ENCODE results near the gene NUDT22.

Gene NUDT22

GRCh38 chr11:64233913-64234586, 8.0 kb downstream of the NUDT22 start, which contains the start of gene VEGFB:
VEGFB (plus strand) TSS chr11:64234584; CDS start chr11:64234834, 250 bp downstream.
- H3K36me3 ChIP-seq (ENCODE audit: insufficient read depth, insufficient read length, low read length): peaks cover 26% of the 10 kb centered on the region
- DNase-seq (ENCODE audit: low read depth, low spot score): no peak
- peak within 1 kb of the TSS; percentile 88 for H3K9ac ChIP-seq (ENCODE audit: insufficient read length, low read depth)
- H3K4me3 ChIP-seq (ENCODE audit: insufficient read length, low read depth): peak within 1 kb of the TSS; percentile 67
- peaks cover 13% of the 10 kb centered on the region for H3K27me3 ChIP-seq (ENCODE audit: insufficient read depth, insufficient read length)
- TF ChIP-seq ZNF274 (IDR thresholded peaks at IDR 0.05; ENCODE audit: low read depth, low read length) (no peak), YY1 (IDR thresholded peaks at IDR 0.05; ENCODE audit: insufficient read depth, insufficient read length) (no peak), SUZ12 (IDR thresholded peaks at IDR 0.05; ENCODE audit: extremely low read depth, insufficient read depth, insufficient read length) (no peak)
- H3K9me3 ChIP-seq (ENCODE audit: insufficient read depth, low read length): no peaks in the 10 kb centered on the region
- H3K4me1 ChIP-seq (ENCODE audit: insufficient read depth, insufficient read length): peaks cover 24% of the 10 kb centered on the region

DNA sequence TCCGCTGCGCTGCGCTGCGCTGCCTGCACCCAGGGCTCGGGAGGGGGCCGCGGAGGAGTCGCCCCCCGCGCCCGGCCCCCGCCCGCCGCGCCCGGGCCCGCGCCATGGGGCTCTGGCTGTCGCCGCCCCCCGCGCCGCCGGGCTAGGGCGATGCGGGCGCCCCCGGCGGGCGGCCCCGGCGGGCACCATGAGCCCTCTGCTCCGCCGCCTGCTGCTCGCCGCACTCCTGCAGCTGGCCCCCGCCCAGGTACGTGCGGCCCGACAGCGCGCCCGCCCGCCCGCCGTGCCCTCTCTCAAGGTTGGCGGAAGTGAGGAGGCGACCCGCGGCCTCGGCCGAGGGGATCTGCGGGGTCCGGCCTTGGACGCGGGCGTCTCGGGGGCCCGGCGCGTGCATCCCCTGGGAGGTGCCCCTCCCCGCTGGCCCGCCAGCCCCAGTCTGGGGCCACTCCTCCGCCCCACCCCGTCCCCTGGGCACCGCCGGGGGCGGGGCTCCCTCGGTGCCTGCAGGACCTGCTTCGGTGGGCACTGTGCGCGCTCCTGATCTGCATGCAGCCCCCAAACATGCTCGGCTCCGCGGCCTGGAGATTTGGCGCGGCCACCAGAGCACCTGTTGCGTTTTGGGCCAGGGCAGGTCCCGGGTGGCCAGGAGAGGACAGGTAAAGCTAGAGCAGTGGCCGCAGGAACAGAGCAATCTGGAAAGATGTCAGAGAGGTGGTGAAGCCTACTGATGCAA, 8.7 kb downstream of the NUDT22 start:
- H3K36me3 ChIP-seq (ENCODE audit: insufficient read depth, insufficient read length, low read length): peaks cover 25% of the 10 kb centered on the region
- TF ChIP-seq ZNF274 (IDR thresholded peaks at IDR 0.05; ENCODE audit: low read depth, low read length) (no peak), SUZ12 (IDR thresholded peaks at IDR 0.05; ENCODE audit: extremely low read depth, insufficient read depth, insufficient read length) (no peak), YY1 (IDR thresholded peaks at IDR 0.05; ENCODE audit: insufficient read depth, insufficient read length) (no peak)
- H3K9me3 ChIP-seq (ENCODE audit: insufficient read depth, low read length): no peaks in the 10 kb centered on the region
- no peak for DNase-seq (ENCODE audit: low read depth, low spot score)
- H3K4me3 ChIP-seq (ENCODE audit: insufficient read length, low read depth): peak overlapping the region; percentile 54
- peaks cover 13% of the 10 kb centered on the region for H3K27me3 ChIP-seq (ENCODE audit: insufficient read depth, insufficient read length)
- peak overlapping the region; percentile 54 for H3K9ac ChIP-seq (ENCODE audit: insufficient read length, low read depth)
- H3K4me1 ChIP-seq (ENCODE audit: insufficient read depth, insufficient read length): peaks cover 19% of the 10 kb centered on the region

DNA sequence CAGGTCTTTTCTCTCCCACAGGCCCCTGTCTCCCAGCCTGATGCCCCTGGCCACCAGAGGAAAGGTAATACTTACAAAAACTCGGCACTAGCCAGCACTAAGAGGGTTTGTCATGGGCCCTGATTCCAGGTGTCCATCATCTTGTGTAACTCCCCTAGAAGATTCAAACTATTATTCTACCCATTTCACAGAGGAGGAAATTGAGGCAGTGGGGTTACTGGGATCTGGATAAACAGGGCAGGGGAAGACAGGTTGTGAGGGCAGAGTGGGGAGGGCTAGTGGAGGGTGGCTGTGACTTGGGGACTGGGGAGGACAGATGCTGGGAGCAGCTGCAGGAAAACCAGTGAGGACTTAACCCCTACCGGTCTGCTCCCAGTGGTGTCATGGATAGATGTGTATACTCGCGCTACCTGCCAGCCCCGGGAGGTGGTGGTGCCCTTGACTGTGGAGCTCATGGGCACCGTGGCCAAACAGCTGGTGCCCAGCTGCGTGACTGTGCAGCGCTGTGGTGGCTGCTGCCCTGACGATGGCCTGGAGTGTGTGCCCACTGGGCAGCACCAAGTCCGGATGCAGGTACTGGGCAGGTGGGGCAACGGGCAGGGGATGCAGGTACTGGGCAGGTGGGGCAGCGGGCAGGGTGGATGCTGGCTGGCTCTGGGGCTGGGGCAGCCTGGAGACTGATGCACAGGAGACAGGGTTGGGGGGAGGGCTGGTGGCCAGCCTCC, 9.5 kb downstream of the NUDT22 start:
- Histone ChIP-seq H3K9ac (ENCODE audit: insufficient read length, low read depth) (peak overlapping the region; percentile 54), H3K27me3 (ENCODE audit: insufficient read depth, insufficient read length) (peaks cover 13% of the 10 kb centered on the region), H3K4me1 (ENCODE audit: insufficient read depth, insufficient read length) (peaks cover 26% of the 10 kb centered on the region), H3K9me3 (ENCODE audit: insufficient read depth, low read length) (no peaks in the 10 kb centered on the region), H3K4me3 (ENCODE audit: insufficient read length, low read depth) (peak overlapping the region; percentile 54), H3K36me3 (ENCODE audit: insufficient read depth, insufficient read length, low read length) (peaks cover 26% of the 10 kb centered on the region)
- DNase-seq (ENCODE audit: low read depth, low spot score): no peak
- TF ChIP-seq ZNF274 (IDR thresholded peaks at IDR 0.05; ENCODE audit: low read depth, low read length) (no peak), SUZ12 (IDR thresholded peaks at IDR 0.05; ENCODE audit: extremely low read depth, insufficient read depth, insufficient read length) (no peak), YY1 (IDR thresholded peaks at IDR 0.05; ENCODE audit: insufficient read depth, insufficient read length) (no peak)

- no peak overlapping the region for H3K4me3 ChIP-seq (ENCODE audit: insufficient read length, low read depth)
- DNase-seq (ENCODE audit: low read depth, low spot score): no peak
Observed at GRCh38 chr11:64237484-64237951, 11.4 kb downstream of the NUDT22 start.

GRCh38 chr11:64238076-64238475, 12.0 kb downstream of the NUDT22 start:
- no peak for DNase-seq (ENCODE audit: low read depth, low spot score)
- TF ChIP-seq ZNF274 (IDR thresholded peaks at IDR 0.05; ENCODE audit: low read depth, low read length) (no peak), SUZ12 (IDR thresholded peaks at IDR 0.05; ENCODE audit: extremely low read depth, insufficient read depth, insufficient read length) (no peak)
- peaks cover 4% of the 10 kb centered on the region for H3K27me3 ChIP-seq (ENCODE audit: insufficient read depth, insufficient read length)
- H3K9me3 ChIP-seq (ENCODE audit: insufficient read depth, low read length): no peaks in the 10 kb centered on the region
- H3K4me3 ChIP-seq (ENCODE audit: insufficient read length, low read depth): no peak overlapping the region
- peaks cover 31% of the 10 kb centered on the region for H3K36me3 ChIP-seq (ENCODE audit: insufficient read depth, insufficient read length, low read length)
- H3K9ac ChIP-seq (ENCODE audit: insufficient read length, low read depth): peak overlapping the region; percentile 11
- peaks cover 19% of the 10 kb centered on the region for H3K4me1 ChIP-seq (ENCODE audit: insufficient read depth, insufficient read length)

More at GRCh38 chr11:64237484-64237951, 11.4 kb downstream of the NUDT22 start:
- Histone ChIP-seq H3K27me3 (ENCODE audit: insufficient read depth, insufficient read length) (peaks cover 9% of the 10 kb centered on the region), H3K9me3 (ENCODE audit: insufficient read depth, low read length) (no peaks in the 10 kb centered on the region), H3K36me3 (ENCODE audit: insufficient read depth, insufficient read length, low read length) (peaks cover 27% of the 10 kb centered on the region), H3K9ac (ENCODE audit: insufficient read length, low read depth) (no peak overlapping the region), H3K4me1 (ENCODE audit: insufficient read depth, insufficient read length) (peaks cover 21% of the 10 kb centered on the region)
- TF ChIP-seq ZNF274 (IDR thresholded peaks at IDR 0.05; ENCODE audit: low read depth, low read length) (no peak), SUZ12 (IDR thresholded peaks at IDR 0.05; ENCODE audit: extremely low read depth, insufficient read depth, insufficient read length) (no peak), YY1 (IDR thresholded peaks at IDR 0.05; ENCODE audit: insufficient read depth, insufficient read length) (no peak)

DNA sequence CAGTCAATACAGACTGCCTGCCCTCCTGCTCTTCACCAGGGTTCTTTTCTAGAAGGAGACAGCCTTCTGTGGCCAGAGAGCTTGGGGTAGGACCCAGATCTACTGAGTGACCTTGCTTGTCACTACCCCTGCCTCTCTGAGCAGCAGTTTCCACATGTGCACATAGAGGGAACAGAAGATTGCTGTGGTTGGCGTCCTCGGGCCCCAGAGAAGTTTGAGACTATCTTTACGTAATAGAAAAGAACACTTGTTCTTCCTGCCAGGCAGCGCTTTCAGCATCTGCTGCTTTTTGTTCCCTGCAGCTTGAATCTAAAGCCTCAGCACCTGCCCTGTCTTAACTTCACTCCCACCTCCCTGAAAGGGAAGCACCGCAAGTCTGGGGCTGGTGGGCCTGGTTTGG, 12.9 kb downstream of the NUDT22 start:
- Histone ChIP-seq H3K9ac (ENCODE audit: insufficient read length, low read depth) (no peak overlapping the region), H3K9me3 (ENCODE audit: insufficient read depth, low read length) (no peaks in the 10 kb centered on the region), H3K36me3 (ENCODE audit: insufficient read depth, insufficient read length, low read length) (peaks cover 40% of the 10 kb centered on the region), H3K27me3 (ENCODE audit: insufficient read depth, insufficient read length) (no peaks in the 10 kb centered on the region), H3K4me1 (ENCODE audit: insufficient read depth, insufficient read length) (peaks cover 28% of the 10 kb centered on the region), H3K4me3 (ENCODE audit: insufficient read length, low read depth) (no peak overlapping the region)
- DNase-seq (ENCODE audit: low read depth, low spot score): no peak
- no peak for TF ChIP-seq YY1 (IDR thresholded peaks at IDR 0.05; ENCODE audit: insufficient read depth, insufficient read length)
- TF ChIP-seq SUZ12 (IDR thresholded peaks at IDR 0.05; ENCODE audit: extremely low read depth, insufficient read depth, insufficient read length): no peak
- no peak for TF ChIP-seq ZNF274 (IDR thresholded peaks at IDR 0.05; ENCODE audit: low read depth, low read length)

Data from NT2/D1 (cell line).